ENCODE results near the gene PAQR7. TPM values are rescaled to one million over a fixed set of nuclear protein-coding genes. Genes with fewer than 3 reads are reported as not detected.
A peak's percentile ranks its signal among the peaks of the same experiment; 100 is the strongest.

Gene PAQR7, protein sequence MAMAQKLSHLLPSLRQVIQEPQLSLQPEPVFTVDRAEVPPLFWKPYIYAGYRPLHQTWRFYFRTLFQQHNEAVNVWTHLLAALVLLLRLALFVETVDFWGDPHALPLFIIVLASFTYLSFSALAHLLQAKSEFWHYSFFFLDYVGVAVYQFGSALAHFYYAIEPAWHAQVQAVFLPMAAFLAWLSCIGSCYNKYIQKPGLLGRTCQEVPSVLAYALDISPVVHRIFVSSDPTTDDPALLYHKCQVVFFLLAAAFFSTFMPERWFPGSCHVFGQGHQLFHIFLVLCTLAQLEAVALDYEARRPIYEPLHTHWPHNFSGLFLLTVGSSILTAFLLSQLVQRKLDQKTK
- 10.5 and 12.6 TPM in 2 replicates for polyA plus RNA-seq (2011; rRNA removed)
- 27.3 and 47.0 TPM in 2 replicates for polyA minus RNA-seq (2011; rRNA and poly(A)+ RNA removed)

DNA sequence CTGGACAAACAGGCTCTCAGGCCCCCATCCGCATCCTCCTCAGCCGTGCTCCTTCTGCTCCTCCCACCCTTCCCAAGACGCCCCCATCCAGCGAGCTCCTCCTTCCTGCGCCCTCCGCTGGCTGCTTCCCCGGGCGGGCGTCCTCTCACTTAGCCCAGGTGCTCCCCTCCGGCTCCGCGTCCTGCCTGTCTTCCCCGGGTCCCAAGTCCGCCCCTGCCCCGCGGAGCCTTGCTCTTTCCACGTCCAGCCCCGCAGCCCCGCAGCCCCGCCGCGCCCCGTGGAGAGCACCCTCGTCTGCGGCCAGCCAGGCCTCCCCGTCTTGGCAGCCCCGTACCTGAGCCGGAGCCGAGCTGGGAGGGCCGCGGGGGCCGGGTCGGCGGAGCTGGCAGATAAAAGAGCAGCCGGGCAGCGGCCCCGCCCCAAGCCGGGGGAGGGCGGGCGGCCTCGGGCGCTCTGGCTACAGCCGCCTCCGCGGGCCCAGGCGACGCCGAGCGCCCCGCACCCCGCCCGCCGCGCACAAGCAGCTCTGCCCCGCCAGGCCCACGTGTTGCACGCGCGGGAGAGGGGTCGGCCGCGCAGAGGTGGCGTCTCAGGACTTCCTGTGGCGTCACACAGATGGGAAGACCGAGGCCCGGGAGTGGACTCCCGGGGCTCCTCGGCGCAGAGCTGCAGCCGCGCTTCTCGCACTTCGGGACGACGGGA, at the start of gene PAQR7:
Gene PAQR7 (minus strand): TSS at position 555 of the 702 bp plus-strand sequence. CDS start 11,869 bp downstream, outside the sequence.
- peaks cover 3% of the 10 kb centered on the region; the same call in 1 of the 2 replicates for H3K36me3 ChIP-seq (ENCODE audit: control insufficient read depth, insufficient read depth, low read length)
- TF ChIP-seq, protein P1, sequence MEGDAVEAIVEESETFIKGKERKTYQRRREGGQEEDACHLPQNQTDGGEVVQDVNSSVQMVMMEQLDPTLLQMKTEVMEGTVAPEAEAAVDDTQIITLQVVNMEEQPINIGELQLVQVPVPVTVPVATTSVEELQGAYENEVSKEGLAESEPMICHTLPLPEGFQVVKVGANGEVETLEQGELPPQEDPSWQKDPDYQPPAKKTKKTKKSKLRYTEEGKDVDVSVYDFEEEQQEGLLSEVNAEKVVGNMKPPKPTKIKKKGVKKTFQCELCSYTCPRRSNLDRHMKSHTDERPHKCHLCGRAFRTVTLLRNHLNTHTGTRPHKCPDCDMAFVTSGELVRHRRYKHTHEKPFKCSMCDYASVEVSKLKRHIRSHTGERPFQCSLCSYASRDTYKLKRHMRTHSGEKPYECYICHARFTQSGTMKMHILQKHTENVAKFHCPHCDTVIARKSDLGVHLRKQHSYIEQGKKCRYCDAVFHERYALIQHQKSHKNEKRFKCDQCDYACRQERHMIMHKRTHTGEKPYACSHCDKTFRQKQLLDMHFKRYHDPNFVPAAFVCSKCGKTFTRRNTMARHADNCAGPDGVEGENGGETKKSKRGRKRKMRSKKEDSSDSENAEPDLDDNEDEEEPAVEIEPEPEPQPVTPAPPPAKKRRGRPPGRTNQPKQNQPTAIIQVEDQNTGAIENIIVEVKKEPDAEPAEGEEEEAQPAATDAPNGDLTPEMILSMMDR (IDR thresholded peaks at IDR 0.05; ENCODE audit: insufficient read depth, low read depth, low read length) = no peak
- no peaks in the 10 kb centered on the region for H3K27me3 ChIP-seq (ENCODE audit: control insufficient read depth, insufficient read depth, low read length)
- POLR2A ChIA-PET = interaction anchor here (0.5 kb wide), 1 partner anchor 526 kb away, joined by 5 read pairs; no protein-coding TSS in a partner anchor
- DNase-seq (ENCODE audit: low read depth) = no peak
- CTCF ChIA-PET = interaction anchor here (0.8 to 2.6 kb wide), 9 partner anchors 9 to 124 kb away, joined by 3 to 12 read pairs (median 3); no protein-coding TSS in a partner anchor
- H3K4me3 ChIP-seq (ENCODE audit: low read depth, low read length) = peak within 1 kb of the TSS; percentile 70

GRCh38 chr1:25924454-25924853, 48.9 kb upstream of the PAQR7 start:
- POLR2A ChIA-PET = no interaction called here
- no peaks in the 10 kb centered on the region for H3K36me3 ChIP-seq (ENCODE audit: control insufficient read depth, insufficient read depth, low read length)
- DNase-seq (ENCODE audit: low read depth) = no peak
- CTCF ChIA-PET = interaction anchor here (0.7 kb wide), 1 partner anchor 10 kb away, joined by 3 read pairs; no protein-coding TSS in a partner anchor
- TF ChIP-seq, protein P1 (IDR thresholded peaks at IDR 0.05; ENCODE audit: insufficient read depth, low read depth, low read length) = no peak
- H3K27me3 ChIP-seq (ENCODE audit: control insufficient read depth, insufficient read depth, low read length) = no peaks in the 10 kb centered on the region; the same call in 1 of the 2 replicates
- H3K4me3 ChIP-seq (ENCODE audit: low read depth, low read length) = no peak overlapping the region

- POLR2A ChIA-PET = interaction anchor here (1.2 kb wide), 1 partner anchor 9 kb away, joined by 8 read pairs; no protein-coding TSS in a partner anchor
- Histone ChIP-seq H3K27me3 (ENCODE audit: control insufficient read depth, insufficient read depth, low read length) (no peaks in the 10 kb centered on the region; the same call in 1 of the 2 replicates), H3K36me3 (ENCODE audit: control insufficient read depth, insufficient read depth, low read length) (no peaks in the 10 kb centered on the region), H3K4me3 (ENCODE audit: low read depth, low read length) (peak overlapping the region; percentile 54)
- DNase-seq (ENCODE audit: low read depth) = no peak
- CTCF ChIA-PET = interaction anchor here (1.2 to 2.0 kb wide), 5 partner anchors 9 to 74 kb away, joined by 3 to 7 read pairs (median 6); partner anchors contain the start of gene PAFAH2
- TF ChIP-seq, protein P1 (IDR thresholded peaks at IDR 0.05; ENCODE audit: insufficient read depth, low read depth, low read length) = no peak
These were observed 47.6 kb upstream of the PAQR7 start for GRCh38 chr1:25922971-25923552.

DNA sequence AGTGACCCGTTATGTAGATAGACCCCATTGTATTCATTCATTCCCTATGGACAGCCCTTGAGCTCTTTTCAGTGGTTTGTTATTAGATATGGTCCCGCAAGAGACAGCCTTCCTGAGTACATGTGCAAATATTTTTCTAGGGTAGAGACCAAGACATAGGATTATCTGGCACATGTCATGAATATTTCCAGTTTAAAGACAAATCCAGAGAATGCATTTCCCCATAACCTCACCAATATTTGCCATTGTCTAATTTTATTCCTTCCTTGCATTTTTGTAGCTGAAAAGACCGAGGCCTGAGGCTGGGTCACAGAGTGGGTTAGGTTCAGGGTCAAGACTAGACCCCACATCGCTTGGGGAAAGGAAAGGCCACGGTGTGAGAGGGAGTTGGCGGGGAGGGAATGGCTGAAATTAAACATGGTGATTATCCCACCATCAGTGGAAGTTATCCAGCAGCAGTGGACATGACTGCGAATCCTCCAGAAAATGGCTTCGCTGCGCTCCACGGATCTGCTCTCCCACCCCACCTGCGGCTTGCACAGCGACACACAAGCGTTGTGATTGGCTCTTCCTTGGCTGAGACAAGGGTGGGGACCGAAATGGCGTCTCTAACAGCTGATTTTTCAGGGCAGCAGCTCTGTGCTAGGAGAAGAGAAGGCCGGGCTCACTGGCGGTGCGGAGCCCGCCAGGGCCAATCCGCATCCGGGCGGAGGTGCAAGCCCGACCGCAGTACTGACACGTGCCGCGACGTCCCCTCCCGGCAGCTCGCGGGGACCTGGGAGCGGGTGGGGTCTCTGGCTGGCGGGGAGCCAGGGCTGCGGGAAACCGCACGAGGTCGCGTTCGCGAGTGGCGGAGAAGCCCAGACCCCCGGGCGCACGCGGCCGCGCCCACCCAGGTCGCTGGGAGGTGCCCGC, 46.8 kb upstream of the PAQR7 start:
- H3K36me3 ChIP-seq (ENCODE audit: control insufficient read depth, insufficient read depth, low read length) = no peaks in the 10 kb centered on the region

More for the DNA sequence above, 46.8 kb upstream of the PAQR7 start:
- Histone ChIP-seq H3K4me3 (ENCODE audit: low read depth, low read length) (peak overlapping the region; percentile 54), H3K27me3 (ENCODE audit: control insufficient read depth, insufficient read depth, low read length) (no peaks in the 10 kb centered on the region; the same call in 1 of the 2 replicates)
- POLR2A ChIA-PET = interaction anchor here (1.2 kb wide), 1 partner anchor 8 kb away, joined by 8 read pairs; no protein-coding TSS in a partner anchor
- TF ChIP-seq, protein P1 (IDR thresholded peaks at IDR 0.05; ENCODE audit: insufficient read depth, low read depth, low read length) = no peak
- DNase-seq (ENCODE audit: low read depth) = no peak
- CTCF ChIA-PET = interaction anchor here (1.2 to 2.0 kb wide), 6 partner anchors 8 to 75 kb away, joined by 3 to 9 read pairs (median 6); partner anchors contain the start of gene PAFAH2
